Psoas muscle (tissue), 8 donors: ENCODE data around the gene MX2. TPM values are rescaled to one million over a fixed set of nuclear protein-coding genes. Genes with fewer than 3 reads are reported as not detected.

Experiments
- ATAC-seq, 4 donors: fragments of 200-7000 bp; cut with Tn5 transposase; one replicate each; pipeline ENCODE4 v1.9.1; 2020; ENCODE audit warnings: moderate library complexity in 3 of 4, mild to moderate bottlenecking in 2 of 4
- DNase-seq, 2 donors: peaks; one replicate each; pipeline ENCODE4 v3.0.0-alpha.2; 2020
- H3K27ac ChIP-seq: fragments of 200-600 bp; one replicate; pipeline ENCODE4 v1.8.0; 2022
- H3K27me3 ChIP-seq, 3 donors: fragments of 200-600 bp in 1 of 3; one replicate each; pipeline versions ENCODE4 v1.6.1 to v1.8.0; 2013 to 2022; ENCODE audit warnings: low read length in 2 of 3, mild to moderate bottlenecking in 2 of 3, moderate library complexity in 1 of 3; ENCODE audit not compliant: insufficient read depth in 3 of 3
- H3K36me3 ChIP-seq, 2 donors: fragments of 200-600 bp in 1 of 2; one replicate each; pipeline versions ENCODE4 v1.6.1 to v1.8.0; 2013 to 2022; ENCODE audit warnings: low read depth in 1 of 2, mild to moderate bottlenecking in 1 of 2, moderate library complexity in 1 of 2; ENCODE audit not compliant: insufficient read depth in 1 of 2
- H3K4me1 ChIP-seq: fragments of 200-600 bp; one replicate; pipeline ENCODE4 v1.8.0; 2022
- H3K4me3 ChIP-seq: fragments of 200-600 bp; one replicate; pipeline ENCODE4 v1.8.0; 2022; ENCODE audit warnings: mild to moderate bottlenecking
- H3K9me3 ChIP-seq: fragments of 200-600 bp; one replicate; pipeline ENCODE4 v1.8.0; 2022
- CTCF ChIP-seq: fragments of 200-600 bp; IDR thresholded peaks from one replicate; pipeline ENCODE4 v1.8.0; 2022; ENCODE audit warnings: antibody characterized with exemption
- WGBS, 3 donors: extraction: QIAGEN DNeasy Blood & Tissue Kit; methylation state at CpG; one replicate each; pipeline versions ENCODE4 v1.1.6 to v1.1.7; 2013; 5-methylcytosine and 5-hydroxymethylcytosine counted together
- intact Hi-C, 2 donors: fragments of 100-400 bp; cut with DNase I; formaldehyde crosslinking; loops; one replicate each; pipeline versions ENCODE4 v1.11.0 to v1.14.2; 2022
- polyA plus RNA-seq, 3 donors: library from polyadenylated mRNA; stranded (reverse); fragments of 200-250 nt; gene quantifications; one replicate each; pipeline ENCODE4 v1.2.3, GENCODE V29; 2013
- total RNA-seq, 4 donors: library from RNA; stranded (reverse); fragmentation: NEBNext Ultra II Directional in 2 of 4; extraction: Animal tissue kit (Norgen Biotek cat#: 25700) in 2 of 4; gene quantifications; one replicate each; pipeline versions ENCODE4 v1.2.1 to v1.2.4, GENCODE V29; 2021 to 2023
- donor health status: healthy with polysubstance abuse.
- donor health status: DM: no; HTN: no; CAD: no; lungs with moderate emphysema.
- donor health status: Bipolar disorder and iron deficiency.
- donor health status: healthy.
- donor health status: DM: yes; HTN: yes; CAD: no.
- donor health status: DM: no; HTN: no; CAD: no.
- donor health status: DM: no; HTN: no; CAD: no.
- donor health status: DM: yes; HTN: yes; CAD: no.

Gene MX2
- total and polyA plus RNA-seq, 7 donors: 1.2 to 3.6 (median 2.7) TPM

- intact Hi-C loops: no loop called here
These were observed 73.9 kb downstream of the MX2 start for GRCh38 chr21:41435706-41436105.

GRCh38 chr21:41437729-41438128 is 75.9 kb downstream of the MX2 start:
- Histone ChIP-seq H3K27ac (no peak overlapping the region), H3K4me1 (no peaks in the 10 kb centered on the region), H3K9me3 (no peaks in the 10 kb centered on the region), H3K4me3 (no peak overlapping the region), H3K27me3 (no peaks in the 10 kb centered on the region), H3K36me3 (peaks cover 0 to 7% of the 10 kb centered on the region in 2 donors)
- WGBS, 3 donors: 63 to 71% (median 64%) methylated on average over 2 of the region's 2 CpGs
- ATAC-seq: no peak
- TF ChIP-seq CTCF: no peak
- intact Hi-C loops: no loop called here
- DNase-seq: no peak

More at GRCh38 chr21:41435706-41436105, 73.9 kb downstream of the MX2 start:
- Histone ChIP-seq H3K27ac (no peak overlapping the region), H3K36me3 (peaks cover 0 to 7% of the 10 kb centered on the region in 2 donors), H3K4me3 (no peak overlapping the region), H3K9me3 (no peaks in the 10 kb centered on the region), H3K27me3 (no peaks in the 10 kb centered on the region), H3K4me1 (no peaks in the 10 kb centered on the region)
- DNase-seq (no peak), ATAC-seq (no peak)
- WGBS, 3 donors: 92 to 94% (median 93%) methylated on average over 11 of the region's 11 CpGs
- TF ChIP-seq CTCF: no peak

GRCh38 chr21:41438425-41439113 is 76.7 kb downstream of the MX2 start:
- ATAC-seq (no peak), DNase-seq (no peak)
- H3K36me3 ChIP-seq: peaks cover 0 to 6% of the 10 kb centered on the region in 2 donors
- H3K4me1 ChIP-seq: no peaks in the 10 kb centered on the region
- no peaks in the 10 kb centered on the region for H3K27me3 ChIP-seq
- intact Hi-C loops: no loop called here
- no peak overlapping the region for H3K4me3 ChIP-seq
- 80 to 90% (median 83%) methylated on average over 13 of the region's 13 CpGs for WGBS, 3 donors
- no peaks in the 10 kb centered on the region for H3K9me3 ChIP-seq
- no peak overlapping the region for H3K27ac ChIP-seq
- TF ChIP-seq CTCF: no peak

GRCh38 chr21:41439248-41439647 is 77.4 kb downstream of the MX2 start:
- H3K27me3 ChIP-seq: no peaks in the 10 kb centered on the region
- ATAC-seq (no peak), DNase-seq (no peak)
- H3K4me3 ChIP-seq: no peak overlapping the region
- H3K9me3 ChIP-seq: no peaks in the 10 kb centered on the region
- H3K4me1 ChIP-seq: no peaks in the 10 kb centered on the region
- no peak overlapping the region for H3K27ac ChIP-seq
- intact Hi-C loops: no loop called here
- peaks cover 0 to 9% of the 10 kb centered on the region in 2 donors for H3K36me3 ChIP-seq
- 63 to 88% (median 65%) methylated on average over 4 of the region's 4 CpGs for WGBS, 3 donors
- no peak for TF ChIP-seq CTCF

- H3K36me3 ChIP-seq: peaks cover 0 to 17% of the 10 kb centered on the region in 2 donors
- no peak overlapping the region for H3K4me3 ChIP-seq
- no peak for TF ChIP-seq CTCF
- ATAC-seq: no peak
- WGBS, 3 donors: 93 to 94% (median 94%) methylated on average over 14 of the region's 14 CpGs
- intact Hi-C loops: no loop called here
- no peak overlapping the region for H3K27ac ChIP-seq
- no peak for DNase-seq
- no peaks in the 10 kb centered on the region for H3K9me3 ChIP-seq
- no peaks in the 10 kb centered on the region for H3K27me3 ChIP-seq
- no peaks in the 10 kb centered on the region for H3K4me1 ChIP-seq
These were observed 79.7 kb downstream of the MX2 start for GRCh38 chr21:41441546-41441945.
